Measurements from ENCODE around the gene TMEM175.

TMEM175 gene

DNA sequence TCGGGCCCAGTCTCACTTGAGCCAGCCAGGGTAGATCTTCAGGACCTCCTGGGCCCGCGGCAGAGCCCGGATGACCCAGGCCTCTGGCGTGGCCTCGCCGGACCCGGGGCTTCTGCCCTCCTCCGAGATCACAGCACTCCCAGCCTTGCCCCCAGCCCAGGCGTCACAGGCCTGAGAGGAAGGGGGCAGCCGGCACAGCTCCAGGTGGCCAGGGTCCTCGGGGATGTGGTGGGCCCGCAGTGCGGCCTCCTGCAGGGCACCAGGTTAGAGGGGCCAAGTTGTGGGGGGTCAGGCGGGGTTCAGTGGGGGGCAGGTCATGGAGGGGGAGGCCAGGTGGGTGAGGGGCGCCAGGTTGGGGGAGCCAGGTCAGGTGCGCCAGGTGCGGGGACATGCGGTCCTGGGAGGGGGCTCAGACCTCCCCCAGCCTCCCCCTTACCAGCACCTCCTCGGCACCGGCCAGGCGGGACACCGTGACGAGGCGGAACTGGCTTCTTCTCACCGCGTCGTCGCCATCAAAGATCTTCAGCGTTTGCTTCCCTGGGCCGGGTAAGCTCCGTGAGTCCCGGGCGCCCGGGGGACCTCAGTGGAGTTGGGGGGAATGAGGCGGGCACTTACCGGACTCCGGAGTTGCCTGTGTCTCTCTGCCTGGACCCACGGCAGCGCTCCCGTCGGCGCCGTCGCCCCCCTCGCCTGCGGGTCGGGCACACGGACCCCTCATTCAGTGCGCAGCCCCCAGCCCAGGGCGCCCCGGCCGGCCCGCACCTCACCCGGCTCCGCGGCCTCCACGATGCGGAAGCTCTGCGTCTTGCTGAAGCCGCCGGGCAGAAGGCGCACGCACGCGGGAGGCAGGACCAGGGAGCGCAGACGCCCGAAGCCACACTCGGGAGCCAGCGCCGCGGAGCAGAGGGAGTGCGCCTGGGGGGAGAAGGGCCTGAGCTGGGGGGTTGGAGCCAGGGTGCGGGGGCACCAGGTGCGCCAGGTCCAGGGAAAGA is 35.1 kb downstream of the TMEM175 start:
- TF ChIP-seq, protein P1, sequence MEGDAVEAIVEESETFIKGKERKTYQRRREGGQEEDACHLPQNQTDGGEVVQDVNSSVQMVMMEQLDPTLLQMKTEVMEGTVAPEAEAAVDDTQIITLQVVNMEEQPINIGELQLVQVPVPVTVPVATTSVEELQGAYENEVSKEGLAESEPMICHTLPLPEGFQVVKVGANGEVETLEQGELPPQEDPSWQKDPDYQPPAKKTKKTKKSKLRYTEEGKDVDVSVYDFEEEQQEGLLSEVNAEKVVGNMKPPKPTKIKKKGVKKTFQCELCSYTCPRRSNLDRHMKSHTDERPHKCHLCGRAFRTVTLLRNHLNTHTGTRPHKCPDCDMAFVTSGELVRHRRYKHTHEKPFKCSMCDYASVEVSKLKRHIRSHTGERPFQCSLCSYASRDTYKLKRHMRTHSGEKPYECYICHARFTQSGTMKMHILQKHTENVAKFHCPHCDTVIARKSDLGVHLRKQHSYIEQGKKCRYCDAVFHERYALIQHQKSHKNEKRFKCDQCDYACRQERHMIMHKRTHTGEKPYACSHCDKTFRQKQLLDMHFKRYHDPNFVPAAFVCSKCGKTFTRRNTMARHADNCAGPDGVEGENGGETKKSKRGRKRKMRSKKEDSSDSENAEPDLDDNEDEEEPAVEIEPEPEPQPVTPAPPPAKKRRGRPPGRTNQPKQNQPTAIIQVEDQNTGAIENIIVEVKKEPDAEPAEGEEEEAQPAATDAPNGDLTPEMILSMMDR (IDR thresholded peaks at IDR 0.05; ENCODE audit: insufficient read depth, low read depth, low read length, missing control alignments) = no peak
- H3K4me3 ChIP-seq (ENCODE audit: low read depth, low read length) = no peak overlapping the region
- no peak for DNase-seq (ENCODE audit: low read depth)

DNA sequence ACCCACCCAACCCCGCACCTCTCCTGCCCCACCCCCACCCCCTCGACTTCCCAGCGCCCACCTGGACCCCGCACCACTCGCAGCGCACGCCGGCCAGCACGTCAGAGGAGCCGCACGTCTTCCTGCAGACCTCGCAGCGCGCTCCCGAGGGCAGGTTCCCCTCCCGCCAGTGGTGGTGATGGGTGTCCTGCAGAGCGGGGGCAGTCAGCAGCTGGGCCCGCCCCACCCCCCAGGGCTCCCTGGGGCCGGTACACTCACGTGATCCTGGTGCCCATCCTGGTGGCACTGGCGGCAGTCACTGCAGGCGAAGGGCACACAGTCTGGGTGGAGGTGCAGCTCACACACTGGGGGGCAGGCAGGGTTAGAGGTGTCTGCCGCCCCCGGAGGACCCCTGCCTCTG is 36.0 kb downstream of the TMEM175 start:
- no peak overlapping the region for H3K4me3 ChIP-seq (ENCODE audit: low read depth, low read length)
- no peak for DNase-seq (ENCODE audit: low read depth)
- TF ChIP-seq, protein P1 (IDR thresholded peaks at IDR 0.05; ENCODE audit: insufficient read depth, low read depth, low read length, missing control alignments) = no peak

DNA sequence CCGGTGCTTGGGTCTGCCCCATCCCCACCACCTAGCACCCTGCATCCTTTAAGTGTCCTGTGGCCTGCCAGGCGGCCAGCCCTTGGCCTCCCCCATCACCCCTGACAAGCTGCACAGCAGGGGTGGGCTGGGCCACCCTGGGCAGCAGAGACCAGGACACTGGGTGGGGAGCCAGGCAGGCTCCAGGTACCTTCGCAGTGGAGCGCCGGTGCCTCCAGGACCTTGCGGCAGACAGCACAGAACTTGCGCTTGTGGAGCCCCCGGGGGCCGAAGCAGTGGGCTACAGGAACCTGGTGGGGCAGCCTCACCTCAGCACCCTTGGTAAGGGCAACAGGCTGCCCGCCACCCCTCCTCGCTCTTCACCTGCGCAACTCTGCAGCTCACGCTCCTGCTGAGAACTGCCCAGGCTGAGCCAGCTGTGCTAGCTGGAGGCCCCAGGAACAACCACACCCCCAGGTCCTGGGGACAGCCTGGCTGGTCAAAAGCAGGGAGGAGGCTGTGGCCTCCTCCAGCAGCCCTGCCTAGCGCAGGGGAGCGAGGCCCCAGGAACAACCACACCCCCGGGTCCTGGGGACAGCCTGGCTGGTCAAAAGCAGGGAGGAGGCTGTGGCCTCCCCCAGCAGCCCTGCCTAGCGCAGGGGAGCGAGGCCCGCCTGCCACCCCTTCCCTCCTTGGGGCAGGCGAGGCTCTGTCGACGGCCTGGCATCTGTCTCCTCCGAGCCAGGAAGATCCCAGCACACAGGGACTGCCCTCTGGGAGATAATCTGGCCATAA is 36.5 kb downstream of the TMEM175 start:
- TF ChIP-seq, protein P1 (IDR thresholded peaks at IDR 0.05; ENCODE audit: insufficient read depth, low read depth, low read length, missing control alignments) = no peak
- DNase-seq (ENCODE audit: low read depth) = no peak
- H3K4me3 ChIP-seq (ENCODE audit: low read depth, low read length) = no peak overlapping the region

DNA sequence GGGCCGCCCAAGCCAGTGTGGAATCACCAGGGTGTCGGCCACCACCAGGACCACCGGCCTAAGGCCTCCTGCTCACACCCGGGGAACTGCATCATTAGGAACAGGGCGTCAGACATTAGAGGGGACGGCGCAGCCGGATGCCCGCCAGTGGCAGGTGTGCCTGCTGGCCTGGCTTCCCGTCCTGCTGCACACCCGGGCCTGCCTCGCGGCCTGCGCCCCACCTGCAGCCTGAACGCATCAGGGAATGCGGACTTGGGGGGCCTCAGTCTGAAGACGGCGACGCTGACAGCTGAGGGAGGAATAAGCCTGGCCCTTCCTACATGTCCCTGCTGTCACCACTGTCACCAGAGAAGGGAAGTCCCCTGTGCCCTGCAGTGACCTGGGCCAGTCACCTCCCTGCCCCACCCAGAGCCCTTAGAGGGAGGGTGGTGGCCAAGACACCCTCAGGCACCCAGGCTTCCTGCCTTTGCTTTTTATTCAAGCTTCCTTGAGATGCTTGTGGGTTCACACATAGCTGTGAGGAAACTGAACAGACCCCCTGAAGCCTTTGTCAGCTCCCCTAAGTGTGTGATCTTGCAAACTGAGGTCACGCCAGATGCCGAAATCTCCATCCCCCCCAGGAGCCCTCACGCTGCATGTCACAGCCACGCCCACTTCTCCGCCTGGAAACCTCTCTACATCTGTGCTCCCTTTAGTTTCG is 37.9 kb downstream of the TMEM175 start:
- DNase-seq (ENCODE audit: low read depth) = no peak
- TF ChIP-seq, protein P1 (IDR thresholded peaks at IDR 0.05; ENCODE audit: insufficient read depth, low read depth, low read length, missing control alignments) = no peak
- H3K4me3 ChIP-seq (ENCODE audit: low read depth, low read length) = no peak overlapping the region

DNA sequence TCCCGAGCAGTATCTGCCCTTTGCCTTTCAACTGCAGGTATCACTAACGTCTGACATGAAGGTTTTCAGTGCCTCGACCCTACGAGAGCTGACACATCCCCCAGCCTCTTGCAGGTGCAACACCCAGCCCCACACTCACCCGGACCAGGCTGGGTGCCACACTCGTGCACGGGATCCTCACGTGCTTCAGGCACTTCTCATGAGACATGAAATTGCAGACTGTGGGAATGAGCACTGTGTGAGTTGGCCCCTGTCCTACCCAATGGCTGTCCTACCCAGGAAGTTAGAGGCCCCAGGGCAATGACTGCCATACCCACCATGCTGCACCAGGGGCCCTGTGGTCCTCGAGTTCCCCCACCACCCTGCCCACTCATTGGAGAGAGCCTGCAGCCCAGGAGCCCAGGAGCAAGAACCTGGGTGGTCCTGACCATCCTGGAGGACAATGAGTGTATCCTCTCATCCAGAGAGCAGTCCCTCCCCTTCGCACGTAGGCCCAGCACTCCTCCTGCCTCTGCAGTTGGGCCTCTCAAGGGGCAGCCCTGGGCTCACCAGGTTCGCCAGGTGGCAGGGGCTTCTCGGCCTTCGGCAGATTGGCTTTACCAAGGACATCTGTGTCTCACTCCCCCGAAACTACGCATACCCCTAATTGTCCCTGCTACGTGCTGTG is 38.7 kb downstream of the TMEM175 start:
- H3K4me3 ChIP-seq (ENCODE audit: low read depth, low read length) = no peak overlapping the region
- DNase-seq (ENCODE audit: low read depth) = no peak
- TF ChIP-seq, protein P1 (IDR thresholded peaks at IDR 0.05; ENCODE audit: insufficient read depth, low read depth, low read length, missing control alignments) = no peak

All from GM12865 (cell line).